Loucy (cell line): ENCODE data around the gene C1GALT1.

Experiments
- H2AFZ ChIP-seq: fragments of 200-600 bp; sonication (generic); 2 replicates; pipeline ENCODE4 v1.6.0; 2016; ENCODE audit warnings: antibody characterized with exemption, mild to moderate bottlenecking, low read length, moderate library complexity
- H3F3A ChIP-seq: fragments of 200-600 bp; 2 replicates; pipeline ENCODE4 v1.6.0; 2016; ENCODE audit warnings: antibody characterized with exemption, low read depth, mild to moderate bottlenecking
- H3K27me3 ChIP-seq: fragments of 200-600 bp; sonication (generic); 2 replicates; pipeline ENCODE4 v1.6.1; 2014; ENCODE audit warnings: low read length, mild to moderate bottlenecking; ENCODE audit not compliant: insufficient read depth, poor library complexity, severe bottlenecking
- H3K36me3 ChIP-seq: fragments of 200-600 bp; sonication (generic); 2 replicates; pipeline ENCODE4 v1.6.1; 2016; ENCODE audit warnings: low read length; ENCODE audit not compliant: insufficient read depth
- H3K4me1 ChIP-seq: fragments of 200-600 bp; sonication (generic); 2 replicates; pipeline ENCODE4 v1.5.1; 2014; ENCODE audit warnings: low read length, mild to moderate bottlenecking; ENCODE audit not compliant: insufficient read depth, poor library complexity, severe bottlenecking
- H3K4me2 ChIP-seq: fragments of 200-600 bp; sonication (generic); 2 replicates; pipeline ENCODE4 v1.6.0; 2014; ENCODE audit warnings: antibody characterized with exemption, low read length, low read depth, mild to moderate bottlenecking; ENCODE audit not compliant: poor library complexity, severe bottlenecking
- H3K4me3 ChIP-seq: fragments of 200-600 bp; sonication (generic); 2 replicates; pipeline ENCODE4 v1.5.1; 2014; ENCODE audit warnings: low read length, mild to moderate bottlenecking, mixed read lengths; ENCODE audit not compliant: poor library complexity, severe bottlenecking
- H3K79me2 ChIP-seq: fragments of 200-600 bp; sonication (generic); 2 replicates; pipeline ENCODE4 v1.6.1; 2014; ENCODE audit warnings: low read length; ENCODE audit not compliant: insufficient read depth
- H3K9ac ChIP-seq: fragments of 200-600 bp; sonication (generic); 2 replicates; pipeline ENCODE4 v1.6.0; 2014; ENCODE audit warnings: mild to moderate bottlenecking, low read depth, low read length, moderate library complexity; ENCODE audit not compliant: poor library complexity, severe bottlenecking
- H3K9me2 ChIP-seq: fragments of 200-600 bp; sonication (generic); replicated peaks from 2 replicates; pipeline ENCODE4 v1.6.1; 2016; ENCODE audit warnings: low read depth, low read length, mixed read lengths
- H3K9me3 ChIP-seq: fragments of 200-600 bp; sonication (generic); 2 replicates; pipeline ENCODE4 v1.6.1; 2014; ENCODE audit warnings: mild to moderate bottlenecking, antibody characterized with exemption, low read length, low read depth; ENCODE audit not compliant: insufficient read depth
- H4K20me1 ChIP-seq: fragments of 200-600 bp; sonication (generic); 2 replicates; pipeline ENCODE4 v1.6.0; 2014; ENCODE audit warnings: antibody characterized with exemption, low read length, mild to moderate bottlenecking; ENCODE audit not compliant: insufficient read depth, poor library complexity, severe bottlenecking
- CTCF ChIP-seq: fragments of 200-600 bp; sonication (generic); conservative IDR thresholded peaks from 2 replicates; pipeline ENCODE4 v1.5.1; 2014; ENCODE audit warnings: mild to moderate bottlenecking, antibody characterized with exemption, low read length
- EZH2phosphoT487 ChIP-seq: fragments of 200-600 bp; IDR thresholded peaks from 2 replicates; pipeline ENCODE4 v1.6.1; 2018; ENCODE audit warnings: antibody characterized with exemption, mild to moderate bottlenecking, moderate library complexity, borderline replicate concordance

C1GALT1 gene

GRCh38 chr7:7290429-7291122 lies 108.2 kb downstream of the C1GALT1 start:
- no peak overlapping the region for H2AFZ ChIP-seq
- H3K4me3 ChIP-seq = no peak overlapping the region
- TF ChIP-seq EZH2phosphoT487 = no peak
- no peak for TF ChIP-seq CTCF
- no peak overlapping the region for H3K4me2 ChIP-seq
- H3K27me3 ChIP-seq = no peaks in the 10 kb centered on the region
- no peaks in the 10 kb centered on the region for H3F3A ChIP-seq
- no peaks in the 10 kb centered on the region for H3K9me2 ChIP-seq
- H4K20me1 ChIP-seq = no peaks in the 10 kb centered on the region
- H3K9ac ChIP-seq = no peak overlapping the region
- no peaks in the 10 kb centered on the region for H3K36me3 ChIP-seq
- H3K9me3 ChIP-seq = no peaks in the 10 kb centered on the region
- no peaks in the 10 kb centered on the region for H3K79me2 ChIP-seq
- no peaks in the 10 kb centered on the region for H3K4me1 ChIP-seq

GRCh38 chr7:7292085-7292484 lies 109.7 kb downstream of the C1GALT1 start:
- Histone ChIP-seq H3K27me3 (no peaks in the 10 kb centered on the region), H3K4me1 (no peaks in the 10 kb centered on the region), H3K9me3 (no peaks in the 10 kb centered on the region), H3K9me2 (no peaks in the 10 kb centered on the region), H3K4me3 (no peak overlapping the region), H4K20me1 (no peaks in the 10 kb centered on the region), H3K79me2 (no peaks in the 10 kb centered on the region), H3K36me3 (no peaks in the 10 kb centered on the region), H2AFZ (no peak overlapping the region; the same call in 1 of the 2 replicates), H3F3A (no peaks in the 10 kb centered on the region), H3K9ac (no peak overlapping the region), H3K4me2 (no peak overlapping the region)
- TF ChIP-seq CTCF (no peak), EZH2phosphoT487 (no peak)

- no peaks in the 10 kb centered on the region for H3K9me2 ChIP-seq
- H4K20me1 ChIP-seq = no peaks in the 10 kb centered on the region
- H3K9ac ChIP-seq = no peak overlapping the region
- no peaks in the 10 kb centered on the region for H3K27me3 ChIP-seq
- H3K4me3 ChIP-seq = no peak overlapping the region
- no peak overlapping the region for H2AFZ ChIP-seq
- H3F3A ChIP-seq = no peaks in the 10 kb centered on the region
- H3K79me2 ChIP-seq = no peaks in the 10 kb centered on the region
- no peaks in the 10 kb centered on the region for H3K36me3 ChIP-seq
- H3K4me2 ChIP-seq = no peak overlapping the region
- no peaks in the 10 kb centered on the region for H3K9me3 ChIP-seq
- TF ChIP-seq CTCF (no peak), EZH2phosphoT487 (no peak)
- H3K4me1 ChIP-seq = no peaks in the 10 kb centered on the region
These were observed 110.3 kb downstream of the C1GALT1 start for GRCh38 chr7:7292608-7293007.
